ENCODE results near the gene ACTR8. TPM values are rescaled to one million over a fixed set of nuclear protein-coding genes. Genes with fewer than 3 reads are reported as not detected.
A peak's percentile ranks its signal among the peaks of the same experiment; 100 is the strongest.

Gene ACTR8
- total and polyA plus RNA-seq, 2 of the 13 experiments (the other 11 are each of a cell fraction or from before 2014, with no cell fraction given), result 15.5 to 29.0 TPM

GRCh38 chr3:53845103-53845880, 36.7 kb downstream of the ACTR8 start:
- H3K27me3 ChIP-seq (ENCODE audit: control insufficient read depth in 1 of 2, insufficient read depth in 2 of 2, low read length in 2 of 2), result no peaks in the 10 kb centered on the region; a peak in 1 of 5 replicates
- no TSS peak for BruUV-seq (replicated peaks)
- in situ Hi-C loops (cut with HindIII; ENCODE audit: extremely low pct_ligation_motif_present, low pct_unique_long_range_greater_than_20kb) (loop anchor here (5.0 kb wide), 1 partner anchor 37 kb away; the partner anchor contains the start of gene ACTR8), intact Hi-C loops (cut with micrococcal nuclease; ENCODE audit: unreplicated experiment) (no loop called here)
- H3K36me3 ChIP-seq (replicated peaks in 1 of 2; ENCODE audit: control insufficient read depth in 1 of 2, insufficient read depth in 2 of 2, low read length in 2 of 2), result peaks cover 3 to 16% of the 10 kb centered on the region in 2 experiments; a peak in 3 of 5 replicates
- peaks cover 66% of the 10 kb centered on the region for H3K4me1 ChIP-seq (ENCODE audit: insufficient read depth, low read length)
- ChIA-PET CTCF (ENCODE audit: low intra/inter-chr PET ratio, low total read pairs) (no interaction called here), POLR2A (interaction anchor here (0.9 to 6.5 kb wide), 20 partner anchors 9 to 686 kb away, joined by 3 to 156 read pairs (median 8); partner anchors contain the start of genes ACTR8, DCP1A and SELENOK)
- H3K27ac ChIP-seq (ENCODE audit: extremely low read length, insufficient read depth, low read length), result peak overlapping the region; percentile 98
- H3K79me2 ChIP-seq (ENCODE audit: insufficient read depth, low read length), result peaks cover 78% of the 10 kb centered on the region
- H3K4me3 ChIP-seq (replicated peaks in 1 of 3; ENCODE audit: insufficient read depth in 1 of 3, low read depth in 2 of 3, low read length in 3 of 3), result peak overlapping the region; percentile 73 to 92 (median 77)
- no peak overlapping the region for H2AFZ ChIP-seq (ENCODE audit: low read length)
- no peak for FAIRE-seq
- peak; percentile 47 for DNase-seq (ENCODE audit: low spot score)
- peaks cover 7% of the 10 kb centered on the region for H4K20me1 ChIP-seq (ENCODE audit: insufficient read depth, low read length)
- peak overlapping the region; percentile 98 for H3K4me2 ChIP-seq (ENCODE audit: low read depth, low read length)
- 4% methylated on average over 9 of the region's 25 CpGs for WGBS (ENCODE audit: low lambda C conversion rate)
- no peaks in the 10 kb centered on the region for H3K9me3 ChIP-seq (ENCODE audit: low read length)
- H3K9ac ChIP-seq (ENCODE audit: insufficient read depth, low read depth, low read length), result peak overlapping the region; percentile 97
- ATAC-seq, result no peak
- TF ChIP-seq, protein P1, sequence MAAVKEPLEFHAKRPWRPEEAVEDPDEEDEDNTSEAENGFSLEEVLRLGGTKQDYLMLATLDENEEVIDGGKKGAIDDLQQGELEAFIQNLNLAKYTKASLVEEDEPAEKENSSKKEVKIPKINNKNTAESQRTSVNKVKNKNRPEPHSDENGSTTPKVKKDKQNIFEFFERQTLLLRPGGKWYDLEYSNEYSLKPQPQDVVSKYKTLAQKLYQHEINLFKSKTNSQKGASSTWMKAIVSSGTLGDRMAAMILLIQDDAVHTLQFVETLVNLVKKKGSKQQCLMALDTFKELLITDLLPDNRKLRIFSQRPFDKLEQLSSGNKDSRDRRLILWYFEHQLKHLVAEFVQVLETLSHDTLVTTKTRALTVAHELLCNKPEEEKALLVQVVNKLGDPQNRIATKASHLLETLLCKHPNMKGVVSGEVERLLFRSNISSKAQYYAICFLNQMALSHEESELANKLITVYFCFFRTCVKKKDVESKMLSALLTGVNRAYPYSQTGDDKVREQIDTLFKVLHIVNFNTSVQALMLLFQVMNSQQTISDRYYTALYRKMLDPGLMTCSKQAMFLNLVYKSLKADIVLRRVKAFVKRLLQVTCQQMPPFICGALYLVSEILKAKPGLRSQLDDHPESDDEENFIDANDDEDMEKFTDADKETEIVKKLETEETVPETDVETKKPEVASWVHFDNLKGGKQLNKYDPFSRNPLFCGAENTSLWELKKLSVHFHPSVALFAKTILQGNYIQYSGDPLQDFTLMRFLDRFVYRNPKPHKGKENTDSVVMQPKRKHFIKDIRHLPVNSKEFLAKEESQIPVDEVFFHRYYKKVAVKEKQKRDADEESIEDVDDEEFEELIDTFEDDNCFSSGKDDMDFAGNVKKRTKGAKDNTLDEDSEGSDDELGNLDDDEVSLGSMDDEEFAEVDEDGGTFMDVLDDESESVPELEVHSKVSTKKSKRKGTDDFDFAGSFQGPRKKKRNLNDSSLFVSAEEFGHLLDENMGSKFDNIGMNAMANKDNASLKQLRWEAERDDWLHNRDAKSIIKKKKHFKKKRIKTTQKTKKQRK (IDR thresholded peaks at IDR 0.05; ENCODE audit: low read length), result no peak
- TF ChIP-seq THAP8 (CRISPR knock-in tag; IDR thresholded peaks at IDR 0.05; ENCODE audit: borderline replicate concordance) (0 out of 2 replicates have a peak, but pooled peaks have one; percentile 12), ZNF563 (CRISPR knock-in tag; IDR thresholded peaks at IDR 0.05) (peak; percentile 45; the same call in 1 of the 2 replicates), IRF1 (CRISPR knock-in tag; IDR thresholded peaks at IDR 0.05; ENCODE audit: low read depth) (no peak), RFX5 (IDR thresholded peaks at IDR 0.05; ENCODE audit: low read depth, low read length) (no peak), ZBTB8A (CRISPR knock-in tag; IDR thresholded peaks at IDR 0.05; ENCODE audit: borderline replicate concordance, low read depth) (no peak), ZNF589 (CRISPR knock-in tag; conservative IDR thresholded peaks at IDR 0.05) (0 out of 2 replicates have a peak, but pooled peaks have one; percentile 20), ZNF317 (CRISPR knock-in tag; IDR thresholded peaks at IDR 0.05) (peak; percentile 19; the same call in 1 of the 2 replicates), NAIF1 (CRISPR knock-in tag; IDR thresholded peaks at IDR 0.05; ENCODE audit: borderline replicate concordance) (peak; percentile 17; the same call in 1 of the 2 replicates), ELK4 (CRISPR knock-in tag; IDR thresholded peaks at IDR 0.05; ENCODE audit: borderline replicate concordance) (peak; percentile 23; the same call in 1 of the 2 replicates), PATZ1 (CRISPR knock-in tag; IDR thresholded peaks at IDR 0.05) (no peak)
- TF ChIP-seq, protein P2, sequence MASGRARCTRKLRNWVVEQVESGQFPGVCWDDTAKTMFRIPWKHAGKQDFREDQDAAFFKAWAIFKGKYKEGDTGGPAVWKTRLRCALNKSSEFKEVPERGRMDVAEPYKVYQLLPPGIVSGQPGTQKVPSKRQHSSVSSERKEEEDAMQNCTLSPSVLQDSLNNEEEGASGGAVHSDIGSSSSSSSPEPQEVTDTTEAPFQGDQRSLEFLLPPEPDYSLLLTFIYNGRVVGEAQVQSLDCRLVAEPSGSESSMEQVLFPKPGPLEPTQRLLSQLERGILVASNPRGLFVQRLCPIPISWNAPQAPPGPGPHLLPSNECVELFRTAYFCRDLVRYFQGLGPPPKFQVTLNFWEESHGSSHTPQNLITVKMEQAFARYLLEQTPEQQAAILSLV (CRISPR knock-in tag; IDR thresholded peaks at IDR 0.05; ENCODE audit: borderline replicate concordance), result peak; percentile 41; the same call in 1 of the 2 replicates

Data from HepG2 (cell line).